ENCODE measurements around the gene CLIP2. TPM values are rescaled to one million over a fixed set of nuclear protein-coding genes. Genes with fewer than 3 reads are reported as not detected.

Gene CLIP2
- total and polyA plus RNA-seq, 2 of the 8 experiments (the other 6 are each of a cell fraction or from before 2014, with no cell fraction given): 8.3 to 41.5 TPM

GRCh38 chr7:74376256-74377036 lies 87.2 kb downstream of the CLIP2 start:
- H3K79me2 ChIP-seq (ENCODE audit: control insufficient read depth in 1 of 2, insufficient read depth in 2 of 2, low read length in 2 of 2): no peaks in the 10 kb centered on the region
- H3K27ac ChIP-seq (ENCODE audit: low read depth, low read length): no peak overlapping the region
- FAIRE-seq: no peak

More at GRCh38 chr7:74376256-74377036, 87.2 kb downstream of the CLIP2 start:
- Histone ChIP-seq H2BK120ac (replicated peaks; ENCODE audit: low read depth, low read length) (no peak overlapping the region), H3K79me1 (ENCODE audit: low read depth, low read length) (no peaks in the 10 kb centered on the region), H3K9me3 (ENCODE audit: insufficient read depth in 2 of 2, low read depth in 1 of 2, low read length in 1 of 2) (no peaks in the 10 kb centered on the region), H4K5ac (ENCODE audit: insufficient read length, low read depth, low read length) (no peak overlapping the region), H3K4ac (replicated peaks; ENCODE audit: insufficient read length, low read depth, low read length) (no peak overlapping the region), H2AK5ac (ENCODE audit: low read depth, low read length) (no peak overlapping the region), H3K18ac (ENCODE audit: extremely low read depth, low read length) (no peak overlapping the region), H2BK20ac (ENCODE audit: low read length) (no peak overlapping the region), H3K36me3 (ENCODE audit: control insufficient read depth in 2 of 4, insufficient read depth in 4 of 4, low read length in 3 of 4) (peaks cover 0 to 11% (median 3%) of the 10 kb centered on the region in 4 experiments; a peak in 2 of 8 replicates), H3K4me2 (ENCODE audit: insufficient read depth in 1 of 2, low read depth in 2 of 2, low read length in 2 of 2) (no peak overlapping the region), H4K91ac (replicated peaks; ENCODE audit: insufficient read length, low read length) (no peak overlapping the region), H3K9ac (replicated peaks in 1 of 4; ENCODE audit: extremely low read depth in 1 of 4, low read depth in 3 of 4, low read length in 3 of 4) (no peak overlapping the region), H3K4me1 (replicated peaks in 1 of 4; ENCODE audit: control insufficient read depth in 3 of 4, insufficient read depth in 4 of 4, low read length in 3 of 4) (peaks cover 0 to 5% (median 2%) of the 10 kb centered on the region in 4 experiments; a peak in 4 of 7 replicates), H3K23me2 (ENCODE audit: low read depth, low read length) (peaks cover 4% of the 10 kb centered on the region; the same call in 1 of the 2 replicates), H3K14ac (ENCODE audit: insufficient read length) (no peak overlapping the region), H3K56ac (replicated peaks; ENCODE audit: insufficient read length, low read depth, low read length) (no peak overlapping the region), H4K8ac (ENCODE audit: extremely low read depth, insufficient read depth, low read length) (no peak overlapping the region), H2BK15ac (ENCODE audit: low read length) (no peak overlapping the region), H3K23ac (ENCODE audit: insufficient read length) (no peak overlapping the region), H2BK5ac (ENCODE audit: low read depth, low read length) (no peak overlapping the region), H3K27me3 (replicated peaks in 1 of 4; ENCODE audit: control insufficient read depth in 3 of 4, extremely low read depth in 1 of 4, insufficient read depth in 3 of 4, low read length in 3 of 4) (no peaks in the 10 kb centered on the region), H3K4me3 (ENCODE audit: extremely low read depth in 1 of 4, insufficient read depth in 2 of 4, low read depth in 3 of 4, low read length in 4 of 4) (no peak overlapping the region), H2BK12ac (ENCODE audit: low read depth, low read length) (no peak overlapping the region), H4K20me1 (replicated peaks in 1 of 2; ENCODE audit: control insufficient read depth in 1 of 2, insufficient read depth in 2 of 2, low read length in 2 of 2) (no peaks in the 10 kb centered on the region), H2AFZ (ENCODE audit: low read length) (no peak overlapping the region)
- ChIA-PET CTCF (ENCODE audit: partially characterized antibody) (interaction anchor here (0.5 to 2.7 kb wide), 10 partner anchors 10 to 992 kb away, joined by 3 to 15 read pairs (median 4); no protein-coding TSS in a partner anchor), POLR2A (ENCODE audit: partially characterized antibody) (interaction anchor here (0.8 to 1.0 kb wide), 2 partner anchors 13 to 116 kb away, joined by 3 read pairs; no protein-coding TSS in a partner anchor)
- no peak for DNase-seq (ENCODE audit: low read depth in 1 of 2, low spot score in 2 of 2)
- 93% methylated on average over 33 of the region's 37 CpGs; no CpG with 5 or more reads in 1 of the 2 experiments for WGBS, 2 experiments (ENCODE audit: extremely low coverage in 1 of 2, insufficient coverage in 1 of 2, insufficient read length in 1 of 2, insufficient replicate concordance in 2 of 2, low coverage in 1 of 2, low lambda C conversion rate in 2 of 2, missing lambda C conversion rate in 1 of 2)
- TF ChIP-seq KDM4A (IDR thresholded peaks at IDR 0.05; ENCODE audit: low read depth, low read length, severe bottlenecking) (no peak), SIX5 (IDR thresholded peaks at IDR 0.05; ENCODE audit: low read depth, low read length) (no peak), CREB1 (IDR thresholded peaks at IDR 0.05) (no peak), POLR2A (IDR thresholded peaks at IDR 0.05; ENCODE audit: control extremely low read depth in 1 of 2, low read depth in 2 of 2, low read length in 2 of 2) (no peak), EZH2 (IDR thresholded peaks at IDR 0.05; ENCODE audit: low read depth, low read length, severe bottlenecking) (no peak), YY1 (IDR thresholded peaks at IDR 0.05; ENCODE audit: low read depth, low read length) (no peak), MAFK (IDR thresholded peaks at IDR 0.05; ENCODE audit: low read depth, low read length) (no peak), GTF2F1 (IDR thresholded peaks at IDR 0.05; ENCODE audit: borderline replicate concordance, low read depth, low read length) (no peak), RFX5 (IDR thresholded peaks at IDR 0.05; ENCODE audit: borderline replicate concordance, low read depth, low read length) (no peak), BACH1 (IDR thresholded peaks at IDR 0.05; ENCODE audit: low read length) (no peak), ATF3 (IDR thresholded peaks at IDR 0.05; ENCODE audit: insufficient read depth, low read depth, low read length) (no peak), CHD2 (IDR thresholded peaks at IDR 0.05; ENCODE audit: low read length) (no peak), POLR2AphosphoS5 (IDR thresholded peaks at IDR 0.05; ENCODE audit: low read depth, low read length) (no peak)
